ENCODE results near the gene RAB31. TPM values are rescaled to one million over a fixed set of nuclear protein-coding genes. Genes with fewer than 3 reads are reported as not detected.

The RAB31 gene
- polyA plus RNA-seq, 1 donor from 2014 or later: 16.3 TPM

GRCh38 chr18:9661564-9661963, 46.5 kb upstream of the RAB31 start:
- Histone ChIP-seq H3K4me3 (ENCODE audit: low read length) (no peak overlapping the region), H3K79me2 (replicated peaks; ENCODE audit: insufficient read depth, low read length) (no peaks in the 10 kb centered on the region), H3K27ac (ENCODE audit: low read length) (no peak overlapping the region), H3F3A (ENCODE audit: insufficient read depth, low read length, poor library complexity, severe bottlenecking) (no peaks in the 10 kb centered on the region), H2AFZ (ENCODE audit: low read depth, low read length) (no peak overlapping the region), H3K9me2 (ENCODE audit: insufficient read depth, low read length) (no peaks in the 10 kb centered on the region), H3K4me2 (ENCODE audit: low read length) (no peak overlapping the region), H4K20me1 (ENCODE audit: insufficient read depth) (no peaks in the 10 kb centered on the region), H3K36me3 (ENCODE audit: insufficient read depth, low read length) (no peaks in the 10 kb centered on the region), H3K9me3 (ENCODE audit: low read length) (no peaks in the 10 kb centered on the region), H3K9ac (ENCODE audit: low read length) (no peak overlapping the region), H3K27me3 (ENCODE audit: insufficient read depth, low read depth, low read length) (no peaks in the 10 kb centered on the region)
- TF ChIP-seq, protein P1, sequence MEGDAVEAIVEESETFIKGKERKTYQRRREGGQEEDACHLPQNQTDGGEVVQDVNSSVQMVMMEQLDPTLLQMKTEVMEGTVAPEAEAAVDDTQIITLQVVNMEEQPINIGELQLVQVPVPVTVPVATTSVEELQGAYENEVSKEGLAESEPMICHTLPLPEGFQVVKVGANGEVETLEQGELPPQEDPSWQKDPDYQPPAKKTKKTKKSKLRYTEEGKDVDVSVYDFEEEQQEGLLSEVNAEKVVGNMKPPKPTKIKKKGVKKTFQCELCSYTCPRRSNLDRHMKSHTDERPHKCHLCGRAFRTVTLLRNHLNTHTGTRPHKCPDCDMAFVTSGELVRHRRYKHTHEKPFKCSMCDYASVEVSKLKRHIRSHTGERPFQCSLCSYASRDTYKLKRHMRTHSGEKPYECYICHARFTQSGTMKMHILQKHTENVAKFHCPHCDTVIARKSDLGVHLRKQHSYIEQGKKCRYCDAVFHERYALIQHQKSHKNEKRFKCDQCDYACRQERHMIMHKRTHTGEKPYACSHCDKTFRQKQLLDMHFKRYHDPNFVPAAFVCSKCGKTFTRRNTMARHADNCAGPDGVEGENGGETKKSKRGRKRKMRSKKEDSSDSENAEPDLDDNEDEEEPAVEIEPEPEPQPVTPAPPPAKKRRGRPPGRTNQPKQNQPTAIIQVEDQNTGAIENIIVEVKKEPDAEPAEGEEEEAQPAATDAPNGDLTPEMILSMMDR (IDR thresholded peaks at IDR 0.05; ENCODE audit: poor library complexity, severe bottlenecking): peak; percentile 10
- no peak for TF ChIP-seq EZH2 (IDR thresholded peaks at IDR 0.05; ENCODE audit: borderline replicate concordance, insufficient read depth, low read length, poor library complexity, severe bottlenecking)

DNA sequence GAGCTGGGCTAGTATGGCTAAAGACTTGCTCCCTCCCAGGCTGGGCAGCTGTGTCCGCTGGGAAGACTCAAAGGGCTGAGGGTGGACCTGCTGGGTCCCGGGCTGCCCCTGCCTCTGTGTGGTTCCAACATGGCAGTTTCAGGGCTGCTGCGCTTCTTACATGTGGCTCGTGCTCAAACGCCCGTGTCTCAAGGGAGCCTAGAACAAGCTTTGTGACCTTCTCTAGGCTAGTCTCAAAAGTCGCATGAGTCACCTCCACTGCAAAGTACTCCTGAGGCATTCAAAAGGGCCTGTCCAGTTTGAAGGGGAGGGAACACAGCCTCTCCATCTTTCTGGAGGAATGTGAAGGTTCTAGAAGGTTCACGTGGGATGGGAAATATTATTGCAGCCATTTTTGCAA, 44.7 kb upstream of the RAB31 start:
- H2AFZ ChIP-seq (ENCODE audit: low read depth, low read length): no peak overlapping the region

GRCh38 chr18:9665314-9665713, 42.8 kb upstream of the RAB31 start:
- Histone ChIP-seq H3K4me3 (ENCODE audit: low read length) (no peak overlapping the region), H3K9me3 (ENCODE audit: low read length) (no peaks in the 10 kb centered on the region)
- TF ChIP-seq, protein P1 (IDR thresholded peaks at IDR 0.05; ENCODE audit: poor library complexity, severe bottlenecking): no peak
- TF ChIP-seq EP300 (conservative IDR thresholded peaks at IDR 0.05; ENCODE audit: poor library complexity, severe bottlenecking) (no peak), TAF1 (IDR thresholded peaks at IDR 0.05; ENCODE audit: low read depth) (no peak)

More for the DNA sequence above, 44.7 kb upstream of the RAB31 start:
- Histone ChIP-seq H3K9me3 (ENCODE audit: low read length) (no peaks in the 10 kb centered on the region), H3F3A (ENCODE audit: insufficient read depth, low read length, poor library complexity, severe bottlenecking) (no peaks in the 10 kb centered on the region), H3K4me3 (ENCODE audit: low read length) (no peak overlapping the region), H3K27me3 (ENCODE audit: insufficient read depth, low read depth, low read length) (no peaks in the 10 kb centered on the region), H3K79me2 (replicated peaks; ENCODE audit: insufficient read depth, low read length) (no peaks in the 10 kb centered on the region), H3K36me3 (ENCODE audit: insufficient read depth, low read length) (no peaks in the 10 kb centered on the region), H3K4me2 (ENCODE audit: low read length) (no peak overlapping the region), H4K20me1 (ENCODE audit: insufficient read depth) (no peaks in the 10 kb centered on the region), H3K27ac (ENCODE audit: low read length) (no peak overlapping the region), H3K9me2 (ENCODE audit: insufficient read depth, low read length) (no peaks in the 10 kb centered on the region), H3K9ac (ENCODE audit: low read length) (no peak overlapping the region)
- TF ChIP-seq TAF1 (IDR thresholded peaks at IDR 0.05; ENCODE audit: low read depth) (no peak), EZH2 (IDR thresholded peaks at IDR 0.05; ENCODE audit: borderline replicate concordance, insufficient read depth, low read length, poor library complexity, severe bottlenecking) (no peak)
- TF ChIP-seq, protein P2, sequence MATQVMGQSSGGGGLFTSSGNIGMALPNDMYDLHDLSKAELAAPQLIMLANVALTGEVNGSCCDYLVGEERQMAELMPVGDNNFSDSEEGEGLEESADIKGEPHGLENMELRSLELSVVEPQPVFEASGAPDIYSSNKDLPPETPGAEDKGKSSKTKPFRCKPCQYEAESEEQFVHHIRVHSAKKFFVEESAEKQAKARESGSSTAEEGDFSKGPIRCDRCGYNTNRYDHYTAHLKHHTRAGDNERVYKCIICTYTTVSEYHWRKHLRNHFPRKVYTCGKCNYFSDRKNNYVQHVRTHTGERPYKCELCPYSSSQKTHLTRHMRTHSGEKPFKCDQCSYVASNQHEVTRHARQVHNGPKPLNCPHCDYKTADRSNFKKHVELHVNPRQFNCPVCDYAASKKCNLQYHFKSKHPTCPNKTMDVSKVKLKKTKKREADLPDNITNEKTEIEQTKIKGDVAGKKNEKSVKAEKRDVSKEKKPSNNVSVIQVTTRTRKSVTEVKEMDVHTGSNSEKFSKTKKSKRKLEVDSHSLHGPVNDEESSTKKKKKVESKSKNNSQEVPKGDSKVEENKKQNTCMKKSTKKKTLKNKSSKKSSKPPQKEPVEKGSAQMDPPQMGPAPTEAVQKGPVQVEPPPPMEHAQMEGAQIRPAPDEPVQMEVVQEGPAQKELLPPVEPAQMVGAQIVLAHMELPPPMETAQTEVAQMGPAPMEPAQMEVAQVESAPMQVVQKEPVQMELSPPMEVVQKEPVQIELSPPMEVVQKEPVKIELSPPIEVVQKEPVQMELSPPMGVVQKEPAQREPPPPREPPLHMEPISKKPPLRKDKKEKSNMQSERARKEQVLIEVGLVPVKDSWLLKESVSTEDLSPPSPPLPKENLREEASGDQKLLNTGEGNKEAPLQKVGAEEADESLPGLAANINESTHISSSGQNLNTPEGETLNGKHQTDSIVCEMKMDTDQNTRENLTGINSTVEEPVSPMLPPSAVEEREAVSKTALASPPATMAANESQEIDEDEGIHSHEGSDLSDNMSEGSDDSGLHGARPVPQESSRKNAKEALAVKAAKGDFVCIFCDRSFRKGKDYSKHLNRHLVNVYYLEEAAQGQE (IDR thresholded peaks at IDR 0.05; ENCODE audit: borderline replicate concordance): no peak

More at GRCh38 chr18:9665314-9665713, 42.8 kb upstream of the RAB31 start:
- Histone ChIP-seq H3K27ac (ENCODE audit: low read length) (no peak overlapping the region), H4K20me1 (ENCODE audit: insufficient read depth) (no peaks in the 10 kb centered on the region), H3K9me2 (ENCODE audit: insufficient read depth, low read length) (no peaks in the 10 kb centered on the region), H3K79me2 (replicated peaks; ENCODE audit: insufficient read depth, low read length) (no peaks in the 10 kb centered on the region), H2AFZ (ENCODE audit: low read depth, low read length) (no peak overlapping the region), H3K9ac (ENCODE audit: low read length) (no peak overlapping the region), H3F3A (ENCODE audit: insufficient read depth, low read length, poor library complexity, severe bottlenecking) (no peaks in the 10 kb centered on the region), H3K27me3 (ENCODE audit: insufficient read depth, low read depth, low read length) (no peaks in the 10 kb centered on the region), H3K36me3 (ENCODE audit: insufficient read depth, low read length) (no peaks in the 10 kb centered on the region), H3K4me2 (ENCODE audit: low read length) (no peak overlapping the region)

All from neural cell (in vitro differentiated cells).